Suppressor macrophage (primary cell): Measurements from ENCODE around the gene CASZ1.

ENCODE experiments used
- DNase-seq, 4 experiments: peaks; one replicate each; pipeline ENCODE4 v3.0.0-alpha.2; 2020 to 2022

CASZ1 gene

GRCh38 chr1:10824821-10825540 is 28.5 kb upstream of the CASZ1 start:
- no peak for DNase-seq

GRCh38 chr1:10823000-10823401 is 26.6 kb upstream of the CASZ1 start:
- no peak for DNase-seq

- DNase-seq = no peak
These were observed 24.9 kb upstream of the CASZ1 start for GRCh38 chr1:10821388-10821787.

- no peak for DNase-seq
These were observed 24.0 kb upstream of the CASZ1 start for GRCh38 chr1:10820422-10820821.

- DNase-seq = no peak
These were observed 22.9 kb upstream of the CASZ1 start for GRCh38 chr1:10819198-10819901.

- DNase-seq = no peak
These were observed 22.1 kb upstream of the CASZ1 start for GRCh38 chr1:10818262-10819197.

GRCh38 chr1:10816743-10817369 is 20.4 kb upstream of the CASZ1 start:
- no peak for DNase-seq

- no peak for DNase-seq
These were observed 19.8 kb upstream of the CASZ1 start for GRCh38 chr1:10816233-10816632.

GRCh38 chr1:10815858-10816195 is 19.4 kb upstream of the CASZ1 start:
- no peak for DNase-seq

- DNase-seq = no peak
These were observed 18.8 kb upstream of the CASZ1 start for GRCh38 chr1:10814976-10815857.

- DNase-seq = no peak
These were observed 17.9 kb upstream of the CASZ1 start for GRCh38 chr1:10814312-10814711.

GRCh38 chr1:10813799-10814198 is 17.4 kb upstream of the CASZ1 start:
- DNase-seq = no peak

GRCh38 chr1:10812387-10812915 is 16.0 kb upstream of the CASZ1 start:
- no peak for DNase-seq

- no peak for DNase-seq
These were observed 12.0 kb upstream of the CASZ1 start for GRCh38 chr1:10808441-10808840.

GRCh38 chr1:10806966-10807365 is 10.5 kb upstream of the CASZ1 start:
- DNase-seq = no peak

GRCh38 chr1:10803971-10804820 is 7.8 kb upstream of the CASZ1 start:
- DNase-seq = no peak

GRCh38 chr1:10802944-10803715 is 6.7 kb upstream of the CASZ1 start:
- DNase-seq = no peak

GRCh38 chr1:10800778-10801177 is 4.3 kb upstream of the CASZ1 start:
- no peak for DNase-seq

- DNase-seq = no peak
These were observed 3.3 kb upstream of the CASZ1 start for GRCh38 chr1:10799726-10800125.
